HCT116 (cell line): Measurements from ENCODE around the gene ANO8. TPM values are rescaled to one million over a fixed set of nuclear protein-coding genes. Genes with fewer than 3 reads are reported as not detected.

Experiments used
- ATAC-seq: fragments of 200-7000 bp; cut with Tn5 transposase; 2 replicates; pipeline ENCODE4 v1.9.1; 2020; ENCODE audit warnings: mild to moderate bottlenecking, moderate library complexity
- BruUV-seq: library from RNA; stranded (reverse); fragments of 400-500 nt; replicated peaks from 2 replicates; lab custom pipeline; 2021; lab: Mats Ljungman, UMichigan
- CTCF ChIA-PET: fragments of 300-600 bp; sonication (Branson Sonifier 250); formaldehyde crosslinking; loops from one replicate; lab custom pipeline; 2021; ENCODE audit warnings: antibody characterized with exemption; lab: Charles Lee
- POLR2A ChIA-PET: fragments of 300-600, 350-600 bp; sonication (Branson Sonifier 250); formaldehyde crosslinking; loops from one replicate; lab custom pipeline; 2021; ENCODE audit warnings: antibody characterized with exemption; lab: Charles Lee
- RAD21 ChIA-PET, 2 experiments: fragments of 300-600 bp; sonication (Branson Sonifier 250); formaldehyde crosslinking; loops; one replicate each; lab custom pipeline; 2023; ENCODE audit warnings: low total read pairs in 2 of 2; ENCODE audit not compliant: uncharacterized antibody in 2 of 2, unreplicated experiment in 2 of 2, low non-redundant PET in 1 of 2; lab: Charles Lee
- DNase-seq: peaks from one replicate; pipeline ENCODE4 v3.0.0-alpha.2; 2010; ENCODE audit warnings: low read depth, low spot score
- H2AFZ ChIP-seq: fragments of 200-600 bp; shearing (Covaris generic), sonication (generic); 2 replicates; pipeline ENCODE4 v1.6.1; 2017; ENCODE audit warnings: low read depth, mixed run types, mixed read lengths, antibody characterized with exemption, low read length; ENCODE audit not compliant: poor library complexity, severe bottlenecking
- H3K27ac ChIP-seq: 2 replicates; pipeline ENCODE4 v1.5.1; 2012; ENCODE audit warnings: low read depth, low read length
- H3K27me3 ChIP-seq: fragments of 200-600 bp; sonication (generic); 2 replicates; pipeline ENCODE4 v1.6.1; 2016; ENCODE audit warnings: mixed run types, low read length, mixed read lengths; ENCODE audit not compliant: insufficient read depth
- H3K36me3 ChIP-seq, 2 experiments: fragments of 200-500 bp in 1 of 2; fragments of 200-600 bp in 1 of 2; sonication (Bioruptor generic) in 1 of 2; sonication (generic) in 1 of 2; 2 replicates each; pipeline versions ENCODE4 v1.5.1 to v1.6.1; 2014 to 2016; ENCODE audit warnings: low read length in 2 of 2, inconsistent platforms in 1 of 2, mixed read lengths in 1 of 2, mixed run types in 1 of 2; ENCODE audit not compliant: insufficient read depth in 2 of 2, control insufficient read depth in 1 of 2
- H3K4me1 ChIP-seq, 2 experiments: fragments of 200-600 bp in 1 of 2; sonication (generic) in 1 of 2; 2 replicates each; pipeline versions ENCODE4 v1.5.1 to v1.6.1; 2012 to 2017; ENCODE audit warnings: low read length in 2 of 2, inconsistent platforms in 1 of 2, mild to moderate bottlenecking in 1 of 2, mixed read lengths in 1 of 2, mixed run types in 1 of 2, moderate library complexity in 1 of 2; ENCODE audit not compliant: insufficient read depth in 2 of 2, control insufficient read depth in 1 of 2
- H3K4me2 ChIP-seq: fragments of 200-600 bp; sonication (generic); 2 replicates; pipeline ENCODE4 v1.6.1; 2017; ENCODE audit warnings: mixed run types, low read length, mixed read lengths
- H3K4me3 ChIP-seq, 2 experiments: fragments of 200-600 bp in 1 of 2; sonication (generic) in 1 of 2; replicated peaks in 1 of 2; 2 replicates each; pipeline ENCODE4 v1.5.1; 2011 to 2016; ENCODE audit warnings: low read length in 2 of 2, control low read depth in 1 of 2, low read depth in 1 of 2, mild to moderate bottlenecking in 1 of 2, mixed read lengths in 1 of 2, mixed run types in 1 of 2
- H3K79me2 ChIP-seq: fragments of 200-600 bp; sonication (generic); 2 replicates; pipeline ENCODE4 v1.6.1; 2017; ENCODE audit warnings: mild to moderate bottlenecking, mixed run types, low read length, moderate library complexity, mixed read lengths; ENCODE audit not compliant: insufficient read depth
- H3K9ac ChIP-seq: fragments of 200-600 bp; sonication (generic); 2 replicates; pipeline ENCODE4 v1.6.1; 2016; ENCODE audit warnings: low read length, mixed read lengths
- H3K9me2 ChIP-seq: fragments of 200-600 bp; sonication (generic), shearing (Covaris generic); 2 replicates; pipeline ENCODE4 v1.6.1; 2017; ENCODE audit warnings: mixed run types, mild to moderate bottlenecking, moderate library complexity; ENCODE audit not compliant: insufficient read depth
- H3K9me3 ChIP-seq, 2 experiments: fragments of 200-500 bp in 1 of 2; fragments of 200-600 bp in 1 of 2; sonication (Bioruptor generic) in 1 of 2; sonication (generic) in 1 of 2; 2 replicates each; pipeline ENCODE4 v1.6.1; 2014 to 2017; ENCODE audit warnings: low read length in 2 of 2, mixed read lengths in 2 of 2, inconsistent platforms in 1 of 2, low read depth in 1 of 2, mild to moderate bottlenecking in 1 of 2, mixed run types in 1 of 2, moderate library complexity in 1 of 2; ENCODE audit not compliant: control insufficient read depth in 1 of 2, insufficient read depth in 1 of 2
- H4K20me1 ChIP-seq: fragments of 200-600 bp; sonication (generic), shearing (Covaris generic); 2 replicates; pipeline ENCODE4 v1.6.1; 2017; ENCODE audit warnings: mixed run types, mild to moderate bottlenecking, moderate library complexity; ENCODE audit not compliant: insufficient read depth
- EGR1 ChIP-seq: IDR thresholded peaks from 2 replicates; pipeline ENCODE4 v1.6.1; 2012; ENCODE audit warnings: low read depth
- EZH2phosphoT487 ChIP-seq: fragments of 200-600 bp; IDR thresholded peaks from 2 replicates; pipeline ENCODE4 v1.6.1; 2018; ENCODE audit warnings: antibody characterized with exemption, borderline replicate concordance
- POLR2A ChIP-seq: IDR thresholded peaks from 2 replicates; pipeline ENCODE4 v1.7.0; 2011; ENCODE audit warnings: borderline replicate concordance; ENCODE audit not compliant: insufficient read depth, insufficient read length; ENCODE audit errors: extremely low read depth
- POLR2AphosphoS5 ChIP-seq: IDR thresholded peaks from 2 replicates; pipeline ENCODE4 v1.6.1; 2011; ENCODE audit warnings: mild to moderate bottlenecking, low read depth, low read length, moderate library complexity
- SIN3A ChIP-seq: IDR thresholded peaks from 2 replicates; pipeline ENCODE4 v1.6.1; 2012; ENCODE audit warnings: low read depth
- SP1 ChIP-seq: IDR thresholded peaks from 2 replicates; pipeline ENCODE4 v1.6.1; 2012; ENCODE audit warnings: low read depth
- TCF7L2 ChIP-seq: IDR thresholded peaks from 2 replicates; pipeline ENCODE4 v1.7.0; 2011; ENCODE audit warnings: borderline replicate concordance, inconsistent platforms; ENCODE audit not compliant: insufficient read depth, insufficient read length; ENCODE audit errors: extremely low read depth
- YY1 ChIP-seq: IDR thresholded peaks from 2 replicates; pipeline ENCODE4 v1.6.1; 2011; ENCODE audit warnings: low read length, low read depth, moderate library complexity, mild to moderate bottlenecking; ENCODE audit not compliant: insufficient replicate concordance; ENCODE audit errors: extremely low read depth
- ZFX ChIP-seq: fragments of 450-650 bp; IDR thresholded peaks from 2 replicates; pipeline ENCODE4 v1.6.1; 2017
- intact Hi-C: fragments of 100-400 bp; cut with micrococcal nuclease; formaldehyde crosslinking; loops from 2 replicates; pipeline ENCODE4 v1.10.0; 2022
- total RNA-seq: library from RNA; stranded (reverse); gene quantifications from one replicate; pipeline ENCODE4 v1.2.1, GENCODE V29; 2021; ENCODE audit not compliant: unreplicated experiment

ANO8 gene
- total RNA-seq, 1 experiment from 2014 or later, result 22.9 TPM

- H3K27ac ChIP-seq, result peak overlapping the region; percentile 77
- ATAC-seq, result 0 out of 2 replicates have a peak, but pooled peaks have one; percentile 0
- peak overlapping the region; percentile 24 to 43 for H3K4me3 ChIP-seq
- POLR2A ChIA-PET, result no interaction called here
- H3K4me1 ChIP-seq, result peaks cover 38 to 56% of the 10 kb centered on the region in 2 experiments
- intact Hi-C loops, result no loop called here
- no peaks in the 10 kb centered on the region for H4K20me1 ChIP-seq
- H3K36me3 ChIP-seq, result peaks cover 8 to 19% of the 10 kb centered on the region in 2 experiments
- H3K9ac ChIP-seq, result peak overlapping the region; percentile 64
- H3K27me3 ChIP-seq, result no peaks in the 10 kb centered on the region
- RAD21 ChIA-PET, result interaction anchor here in 1 of 2 experiments (0.8 kb wide), 1 partner anchor 20 kb away, joined by 4 read pairs; no protein-coding TSS in a partner anchor
- peaks cover 47% of the 10 kb centered on the region for H3K79me2 ChIP-seq
- CTCF ChIA-PET, result interaction anchor here (0.6 kb wide), 1 partner anchor 21 kb away, joined by 3 read pairs; no protein-coding TSS in a partner anchor
- peak overlapping the region; percentile 99 for H3K4me2 ChIP-seq
- H3K9me3 ChIP-seq, result no peaks in the 10 kb centered on the region
- H2AFZ ChIP-seq, result no peak overlapping the region
- no TSS peak for BruUV-seq
- H3K9me2 ChIP-seq, result no peaks in the 10 kb centered on the region
- TF ChIP-seq POLR2AphosphoS5 (peak; percentile 26; the same call in 1 of the 2 replicates), SIN3A (no peak), POLR2A (no peak), TCF7L2 (no peak), YY1 (no peak), EGR1 (no peak)
- DNase-seq, result no peak
These were observed 22.2 kb downstream of the ANO8 start for GRCh38 chr19:17312189-17313113.

- H3K27ac ChIP-seq, result peak overlapping the region; percentile 77
- RAD21 ChIA-PET, result no interaction called here
These were observed 23.0 kb downstream of the ANO8 start for GRCh38 chr19:17311455-17312188.

More at GRCh38 chr19:17311455-17312188, 23.0 kb downstream of the ANO8 start:
- TF ChIP-seq SP1, result peak; percentile 43; the same call in 1 of the 2 replicates
- no peak for TF ChIP-seq ZFX
- TF ChIP-seq EZH2phosphoT487, result no peak
- ChIA-PET CTCF (interaction anchor here (0.6 kb wide), 1 partner anchor 22 kb away, joined by 3 read pairs; no protein-coding TSS in a partner anchor), POLR2A (no interaction called here)
- H3K4me1 ChIP-seq, result peaks cover 37 to 56% of the 10 kb centered on the region in 2 experiments
- DNase-seq (no peak), ATAC-seq (peak; percentile 41)
- BruUV-seq, result no TSS peak
- peak overlapping the region; percentile 64 for H3K9ac ChIP-seq
- intact Hi-C loops, result no loop called here
- peak overlapping the region; percentile 24 to 43 for H3K4me3 ChIP-seq
- H3K79me2 ChIP-seq, result peaks cover 52% of the 10 kb centered on the region
- no peaks in the 10 kb centered on the region for H3K9me2 ChIP-seq
- H3K4me2 ChIP-seq, result peak overlapping the region; percentile 99
- H3K9me3 ChIP-seq, result no peaks in the 10 kb centered on the region
- H4K20me1 ChIP-seq, result no peaks in the 10 kb centered on the region
- H3K36me3 ChIP-seq, result peaks cover 8 to 19% of the 10 kb centered on the region in 2 experiments
- H3K27me3 ChIP-seq, result no peaks in the 10 kb centered on the region
- H2AFZ ChIP-seq, result no peak overlapping the region
